Neural cell (in vitro differentiated cells): ENCODE results near the gene PTPRC. TPM values are rescaled to one million over a fixed set of nuclear protein-coding genes. Genes with fewer than 3 reads are reported as not detected.

Experiments
- H2AFZ ChIP-seq: fragments of 200-600, 300-800 bp; sonication (generic), shearing (Covaris generic); 2 replicates; pipeline ENCODE4 v1.6.0; 2014; ENCODE audit warnings: low read depth, mild to moderate bottlenecking, antibody characterized with exemption, low read length, moderate library complexity
- H3F3A ChIP-seq: fragments of 200-600 bp; shearing (Covaris generic); 2 replicates; pipeline ENCODE4 v1.6.1; 2016; ENCODE audit warnings: mild to moderate bottlenecking, moderate library complexity, mixed read lengths, antibody characterized with exemption, low read length; ENCODE audit not compliant: insufficient read depth, poor library complexity, severe bottlenecking
- H3K27ac ChIP-seq: fragments of 200-600, 300-800 bp; sonication (generic), shearing (Covaris generic); 2 replicates; pipeline ENCODE4 v1.5.1; 2014; ENCODE audit warnings: mild to moderate bottlenecking, low read length, moderate library complexity
- H3K27me3 ChIP-seq: fragments of 300-800, 200-600 bp; sonication (generic), shearing (Covaris generic); 2 replicates; pipeline ENCODE4 v1.6.0; 2014; ENCODE audit warnings: mild to moderate bottlenecking, low read depth, low read length, moderate library complexity; ENCODE audit not compliant: insufficient read depth
- H3K36me3 ChIP-seq: fragments of 300-800, 200-600 bp; sonication (generic), shearing (Covaris generic); 2 replicates; pipeline ENCODE4 v1.5.1; 2014; ENCODE audit warnings: mild to moderate bottlenecking, antibody characterized with exemption, low read length, moderate library complexity; ENCODE audit not compliant: insufficient read depth
- H3K4me2 ChIP-seq: fragments of 300-800, 200-600 bp; sonication (generic), shearing (Covaris generic); 2 replicates; pipeline ENCODE4 v1.6.0; 2014; ENCODE audit warnings: mild to moderate bottlenecking, low read length
- H3K4me3 ChIP-seq: fragments of 300-800, 200-600 bp; sonication (generic), shearing (Covaris generic); 2 replicates; pipeline ENCODE4 v1.5.1; 2014; ENCODE audit warnings: mild to moderate bottlenecking, low read length, moderate library complexity
- H3K79me2 ChIP-seq: fragments of 200-600 bp; shearing (Covaris generic); replicated peaks from 2 replicates; pipeline ENCODE4 v1.6.0; 2014; ENCODE audit warnings: mild to moderate bottlenecking, low read length, moderate library complexity; ENCODE audit not compliant: insufficient read depth
- H3K9ac ChIP-seq: fragments of 300-800, 200-600 bp; sonication (generic), shearing (Covaris generic); 2 replicates; pipeline ENCODE4 v1.6.1; 2016; ENCODE audit warnings: mild to moderate bottlenecking, low read length, mixed read lengths
- H3K9me2 ChIP-seq: fragments of 200-600 bp; shearing (Covaris generic); 2 replicates; pipeline ENCODE4 v1.6.1; 2016; ENCODE audit warnings: mild to moderate bottlenecking, low read length, mixed read lengths; ENCODE audit not compliant: insufficient read depth
- H3K9me3 ChIP-seq: fragments of 200-600, 300-800 bp; sonication (generic), shearing (Covaris generic); 2 replicates; pipeline ENCODE4 v1.6.1; 2016; ENCODE audit warnings: mild to moderate bottlenecking, mixed run types, low read length, moderate library complexity, mixed read lengths
- H4K20me1 ChIP-seq: fragments of 200-600 bp; shearing (Covaris generic); 2 replicates; pipeline ENCODE4 v1.6.1; 2016; ENCODE audit warnings: mild to moderate bottlenecking, mixed run types; ENCODE audit not compliant: insufficient read depth
- CTCF ChIP-seq: fragments of 450-650 bp; IDR thresholded peaks from 2 replicates; pipeline ENCODE4 v1.5.1; 2014; ENCODE audit warnings: antibody characterized with exemption, mild to moderate bottlenecking, moderate library complexity; ENCODE audit not compliant: poor library complexity, severe bottlenecking
- EP300 ChIP-seq: fragments of 450-650 bp; conservative IDR thresholded peaks from 2 replicates; pipeline ENCODE4 v1.6.1; 2014; ENCODE audit warnings: antibody characterized with exemption, mild to moderate bottlenecking, moderate library complexity; ENCODE audit not compliant: poor library complexity, severe bottlenecking
- EZH2 ChIP-seq: fragments of 200-600, 300-800 bp; shearing (Covaris generic), sonication (generic); IDR thresholded peaks from 2 replicates; pipeline ENCODE4 v1.6.1; 2014; ENCODE audit warnings: antibody characterized with exemption, low read length, borderline replicate concordance, mild to moderate bottlenecking; ENCODE audit not compliant: insufficient read depth, poor library complexity, severe bottlenecking
- MXI1 ChIP-seq: fragments of 450-650 bp; conservative IDR thresholded peaks from 2 replicates; pipeline ENCODE4 v1.6.1; 2014; ENCODE audit warnings: antibody characterized with exemption, mild to moderate bottlenecking; ENCODE audit not compliant: poor library complexity, severe bottlenecking
- POLR2AphosphoS5 ChIP-seq: IDR thresholded peaks from 2 replicates; pipeline ENCODE4 v1.6.1; 2012
- RAD21 ChIP-seq: fragments of 450-650 bp; conservative IDR thresholded peaks from 2 replicates; pipeline ENCODE4 v1.6.1; 2014; ENCODE audit warnings: antibody characterized with exemption, mild to moderate bottlenecking, moderate library complexity
- REST ChIP-seq: IDR thresholded peaks from 2 replicates; pipeline ENCODE4 v1.6.1; 2012; ENCODE audit warnings: borderline replicate concordance
- SMC3 ChIP-seq: fragments of 450-650 bp; conservative IDR thresholded peaks from 2 replicates; pipeline ENCODE4 v1.6.1; 2014; ENCODE audit warnings: antibody characterized with exemption, mild to moderate bottlenecking, moderate library complexity; ENCODE audit not compliant: poor library complexity
- TAF1 ChIP-seq: IDR thresholded peaks from 2 replicates; pipeline ENCODE4 v1.6.1; 2012; ENCODE audit warnings: low read depth
- polyA plus RNA-seq: library from polyadenylated mRNA; depleted of rRNA; stranded (reverse); fragments of >200 nt; gene quantifications from 2 replicates; pipeline ENCODE4 v1.2.3, GENCODE V29; 2014

Gene PTPRC
- polyA plus RNA-seq, 1 donor from 2014 or later = 0.12 TPM

- no peak overlapping the region for H3K4me2 ChIP-seq
- no peaks in the 10 kb centered on the region for H4K20me1 ChIP-seq
- no peak overlapping the region for H3K27ac ChIP-seq
- H3K9ac ChIP-seq = no peak overlapping the region
- H3K36me3 ChIP-seq = no peaks in the 10 kb centered on the region
- no peaks in the 10 kb centered on the region for H3K79me2 ChIP-seq
- no peaks in the 10 kb centered on the region for H3K9me3 ChIP-seq
- no peak overlapping the region for H2AFZ ChIP-seq
- TF ChIP-seq TAF1 (no peak), RAD21 (no peak), REST (no peak)
- no peaks in the 10 kb centered on the region for H3K27me3 ChIP-seq
- H3F3A ChIP-seq = no peaks in the 10 kb centered on the region
- no peak overlapping the region for H3K4me3 ChIP-seq
- no peaks in the 10 kb centered on the region for H3K9me2 ChIP-seq
Observed at GRCh38 chr1:198671136-198671535, 32.3 kb downstream of the PTPRC start.

DNA sequence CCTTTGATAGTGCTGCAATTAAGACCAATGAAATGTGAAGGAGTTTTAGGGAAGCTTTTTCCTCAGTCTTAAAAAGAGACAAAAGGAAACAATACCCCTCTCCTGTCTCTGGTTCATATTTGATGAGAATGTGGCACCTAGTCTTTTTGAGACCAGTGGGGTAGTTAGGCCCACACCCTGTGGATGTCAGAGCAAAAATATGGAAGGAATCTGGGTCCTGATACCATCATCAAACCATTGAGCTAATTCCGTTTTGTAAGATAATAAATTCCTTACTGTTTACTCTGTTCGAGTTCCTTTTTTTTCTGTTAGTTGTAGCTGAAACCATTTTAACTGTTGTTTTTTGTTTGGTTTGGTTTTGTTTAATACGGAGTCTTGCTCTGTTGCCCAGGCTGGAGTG lies 33.3 kb downstream of the PTPRC start:
- no peaks in the 10 kb centered on the region for H3K9me3 ChIP-seq
- no peaks in the 10 kb centered on the region for H3K27me3 ChIP-seq
- H4K20me1 ChIP-seq = no peaks in the 10 kb centered on the region
- no peak overlapping the region for H3K27ac ChIP-seq
- H3K36me3 ChIP-seq = no peaks in the 10 kb centered on the region
- no peaks in the 10 kb centered on the region for H3K79me2 ChIP-seq
- no peaks in the 10 kb centered on the region for H3F3A ChIP-seq
- no peak overlapping the region for H3K4me2 ChIP-seq
- no peak overlapping the region for H3K4me3 ChIP-seq
- H2AFZ ChIP-seq = no peak overlapping the region
- no peaks in the 10 kb centered on the region for H3K9me2 ChIP-seq
- H3K9ac ChIP-seq = no peak overlapping the region
- TF ChIP-seq REST (no peak), MXI1 (no peak), POLR2AphosphoS5 (no peak), EP300 (no peak), TAF1 (no peak), RAD21 (no peak), EZH2 (no peak), SMC3 (no peak), CTCF (no peak)
